H4 (cell line): ENCODE measurements around the gene CTNNBIP1. TPM values are rescaled to one million over a fixed set of nuclear protein-coding genes. Genes with fewer than 3 reads are reported as not detected.

Experiments
- DNase-seq: peaks from one replicate; pipeline ENCODE4 v3.0.0-alpha.2; 2015; ENCODE audit warnings: low spot score
- total RNA-seq: library from RNA; depleted of rRNA; stranded (reverse); fragments of >200 nt; shearing (Covaris generic); gene quantifications from 2 replicates; pipeline ENCODE4 v1.2.3, GENCODE V29; 2014

Gene CTNNBIP1
- total RNA-seq, 1 experiment from 2014 or later, result 16.6 TPM

- no peak for DNase-seq
Measured at GRCh38 chr1:9904596-9904995, 5.5 kb downstream of the CTNNBIP1 start.

DNA sequence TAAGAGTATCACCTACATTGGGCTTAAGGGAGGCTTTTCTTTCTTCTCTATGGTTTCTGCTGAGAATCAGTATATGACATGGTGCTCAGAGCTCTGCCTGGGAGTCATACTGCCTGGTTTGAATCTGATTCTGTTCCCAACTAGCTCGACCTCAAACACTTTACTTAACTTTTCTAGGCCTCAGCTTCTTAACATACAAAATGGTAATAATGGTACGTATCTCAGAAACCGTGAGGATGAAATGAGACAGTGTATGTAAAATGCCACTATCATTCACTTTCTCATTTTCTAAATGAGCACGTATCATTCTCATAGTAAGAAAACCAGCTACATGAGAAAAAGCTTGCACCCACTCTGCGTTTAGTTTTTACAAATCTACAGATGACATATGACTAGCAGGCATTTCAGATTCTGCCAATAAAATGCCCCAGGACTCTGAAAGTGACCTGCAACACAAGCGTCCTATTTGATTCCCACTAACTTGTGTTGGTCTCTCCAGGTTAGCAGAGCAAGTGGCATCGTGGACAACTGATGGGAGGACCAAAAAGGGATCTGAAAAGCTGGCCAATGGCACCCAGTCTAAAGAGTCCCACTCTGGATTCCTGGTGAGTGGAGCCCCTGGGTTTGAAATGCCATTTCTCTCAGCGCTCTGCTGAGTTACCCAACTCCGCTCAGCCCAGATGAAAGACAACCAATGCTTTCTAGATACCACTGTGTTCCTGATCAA, 6.1 kb downstream of the CTNNBIP1 start:
- DNase-seq, result no peak

GRCh38 chr1:9902060-9902452, 8.0 kb downstream of the CTNNBIP1 start:
- DNase-seq, result no peak

DNA sequence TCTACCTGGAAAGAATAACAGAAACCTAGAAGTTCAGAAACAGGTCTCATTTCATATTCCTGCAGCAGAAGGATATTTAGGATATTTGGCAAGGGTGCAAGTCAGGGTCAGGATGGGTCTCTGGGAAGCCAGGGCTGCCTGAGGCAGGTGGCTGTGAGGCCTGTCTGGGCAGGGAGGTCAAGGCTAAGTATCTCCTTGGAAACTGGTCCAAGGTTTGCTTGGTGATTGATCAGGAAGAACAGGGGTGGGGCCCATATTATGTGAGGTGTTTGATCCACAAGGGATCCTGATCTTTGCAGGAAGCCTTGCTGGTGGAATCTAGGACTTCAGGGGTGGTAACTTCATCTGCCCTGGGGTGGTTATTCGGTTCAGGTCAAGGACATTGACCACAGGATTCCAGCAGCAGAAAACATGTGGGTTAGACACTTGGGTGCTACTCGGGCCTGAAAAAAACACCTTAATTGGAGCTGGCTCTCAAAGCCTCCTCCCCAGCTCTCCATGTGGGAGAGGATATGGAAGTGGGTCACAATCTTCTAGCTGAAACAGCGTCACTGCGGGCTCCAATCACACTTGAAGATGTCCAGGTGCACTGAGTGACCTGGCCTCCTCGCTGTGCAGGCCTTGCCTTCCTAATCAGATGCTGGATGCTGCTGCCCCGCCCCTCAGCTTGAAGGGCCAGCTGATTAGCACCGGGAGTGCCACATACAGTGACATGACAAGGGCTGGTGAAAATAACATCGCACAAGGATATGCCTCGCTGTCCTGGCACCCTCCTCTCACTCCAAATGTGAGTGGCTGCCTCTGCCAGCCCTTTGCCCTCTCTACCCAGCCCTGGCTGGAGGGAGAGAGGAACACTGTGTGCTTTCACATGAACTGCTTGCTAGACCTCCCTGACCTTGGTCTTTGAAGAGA, 8.7 kb downstream of the CTNNBIP1 start:
- no peak for DNase-seq

- no peak for DNase-seq
Measured at GRCh38 chr1:9900142-9901043, 9.7 kb downstream of the CTNNBIP1 start.

DNA sequence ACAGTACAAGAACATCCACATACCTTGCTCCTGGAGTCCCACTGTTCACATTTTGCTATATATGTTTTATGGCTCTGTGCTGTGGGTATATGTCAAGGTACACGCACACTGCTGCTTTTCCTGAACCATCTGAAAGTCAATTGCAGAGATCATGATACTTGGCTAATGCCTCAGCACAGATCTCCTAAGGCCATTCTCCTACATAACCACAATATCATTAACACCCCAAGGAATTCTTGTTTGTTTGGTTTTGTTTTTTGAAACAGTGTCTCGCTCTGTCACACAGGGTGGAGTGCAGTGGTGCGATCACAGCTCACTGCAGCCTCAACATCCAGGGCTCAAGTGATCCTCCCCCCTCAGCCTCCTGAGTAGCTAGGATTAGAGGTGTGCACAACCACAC, 16.0 kb downstream of the CTNNBIP1 start:
- no peak for DNase-seq

DNA sequence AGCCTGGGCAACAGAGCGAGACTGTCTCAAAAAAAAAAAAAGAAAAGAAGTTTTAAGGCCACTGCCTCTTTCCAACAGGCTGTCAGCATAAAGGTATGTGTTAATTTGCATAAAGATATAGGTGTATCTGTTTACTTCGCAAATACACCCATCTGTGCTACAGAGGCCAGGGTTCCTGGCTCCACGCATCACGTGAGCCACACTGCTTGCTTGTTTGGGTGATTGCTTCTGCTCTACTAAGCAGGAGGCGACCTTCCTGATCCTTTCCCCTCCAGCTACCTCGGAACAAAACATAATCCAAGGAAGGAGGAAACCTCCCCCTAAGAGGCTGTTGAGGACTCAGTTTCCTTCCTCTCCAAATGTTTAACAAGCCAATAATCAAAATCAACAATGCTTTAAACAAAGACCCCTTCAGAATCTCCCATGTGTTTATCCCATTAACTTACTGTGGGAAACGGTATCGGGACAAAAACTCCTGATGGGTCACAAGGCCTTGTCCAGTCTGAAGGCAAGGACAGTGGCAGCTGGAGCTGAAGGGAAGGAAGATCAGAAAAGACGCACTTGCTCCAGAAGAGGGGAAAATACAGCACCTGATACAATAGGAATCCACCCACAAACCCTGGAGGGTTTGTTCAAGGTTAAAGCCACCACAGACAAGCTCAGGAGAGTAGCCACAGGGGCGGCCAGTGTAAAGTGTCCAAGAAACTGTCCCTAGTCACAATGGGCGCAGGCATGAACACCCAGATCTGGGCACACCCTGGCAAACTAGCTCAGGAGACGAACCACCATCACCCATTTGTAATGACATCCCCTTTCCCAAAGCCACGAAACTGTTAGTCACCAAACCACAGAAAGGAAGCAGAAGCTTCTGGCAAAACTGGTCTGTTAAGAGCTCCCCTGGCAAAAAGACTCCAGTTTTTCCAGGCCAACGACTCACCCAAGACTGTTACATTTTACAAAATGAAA, 17.2 kb downstream of the CTNNBIP1 start:
- peak; percentile 81 for DNase-seq

GRCh38 chr1:9891207-9891606, 18.9 kb downstream of the CTNNBIP1 start:
- DNase-seq, result no peak

DNA sequence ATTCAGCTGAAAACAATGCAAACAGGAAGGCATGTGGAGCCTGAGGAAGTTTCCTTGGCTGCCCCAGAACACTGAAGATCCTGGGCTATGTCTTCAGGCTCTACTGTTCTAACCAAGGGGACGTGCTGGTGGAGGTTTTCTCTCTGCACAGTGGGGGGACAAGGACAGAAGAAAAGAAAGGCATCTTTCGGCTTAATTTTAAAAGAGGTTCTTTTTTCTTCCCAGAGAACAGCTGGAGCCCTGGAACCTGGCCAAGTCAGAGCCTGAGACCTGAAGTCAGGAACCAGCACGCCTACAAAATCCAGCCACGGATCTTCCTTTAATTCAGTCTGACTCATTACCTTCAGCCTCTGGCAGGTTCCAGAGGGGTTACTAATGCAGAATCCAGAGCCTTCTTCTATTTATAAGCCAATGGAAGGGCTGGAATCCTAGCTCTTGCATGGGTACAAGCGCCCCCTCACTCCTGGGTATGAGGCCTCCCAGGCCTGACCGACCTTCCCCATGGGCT, 19.8 kb downstream of the CTNNBIP1 start:
- DNase-seq, result peak; percentile 77

GRCh38 chr1:9889411-9889810, 20.7 kb downstream of the CTNNBIP1 start:
- no peak for DNase-seq

DNA sequence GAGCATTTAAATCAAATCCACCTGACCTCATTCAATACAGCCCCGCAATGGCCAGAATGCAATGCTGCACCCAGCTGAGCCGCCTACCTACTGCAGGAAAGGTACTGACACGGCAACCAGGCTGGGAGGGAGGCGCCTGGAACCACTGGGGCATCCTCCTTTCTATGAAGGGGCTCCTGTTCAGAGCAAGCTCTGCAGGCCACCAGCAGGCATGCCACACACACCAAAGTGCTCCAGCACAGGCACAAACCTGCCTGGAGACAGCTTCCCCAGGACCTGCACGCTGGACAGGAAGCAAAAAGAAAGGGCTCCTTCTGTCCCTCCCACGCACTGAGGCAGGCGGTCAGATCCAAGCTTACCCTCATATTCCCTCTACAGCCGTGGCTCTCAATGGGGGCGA, 21.2 kb downstream of the CTNNBIP1 start:
- no peak for DNase-seq

- no peak for DNase-seq
Measured at GRCh38 chr1:9887070-9887469, 23.0 kb downstream of the CTNNBIP1 start.

- no peak for DNase-seq
Measured at GRCh38 chr1:9886092-9886742, 23.9 kb downstream of the CTNNBIP1 start.

DNA sequence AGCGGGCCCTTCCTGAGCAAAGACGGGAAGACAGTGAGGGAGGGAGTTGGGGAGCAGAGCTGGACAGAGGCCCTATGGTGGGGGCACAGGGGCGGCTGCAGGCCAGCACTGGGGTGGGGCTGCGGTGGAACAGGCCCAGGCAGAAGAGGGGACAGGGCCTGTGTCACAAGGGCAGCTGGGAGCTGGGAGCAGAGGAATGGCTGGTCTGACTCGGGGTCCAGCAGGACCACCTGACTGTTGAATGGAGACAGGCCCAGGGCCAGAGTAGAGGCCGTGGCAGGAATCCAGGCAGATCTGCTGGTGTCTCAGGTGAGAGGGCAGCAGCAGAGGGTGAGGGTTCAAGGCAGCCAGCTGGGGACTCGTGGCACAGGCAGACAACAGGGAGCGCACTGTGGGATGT, 25.3 kb downstream of the CTNNBIP1 start:
- DNase-seq, result no peak

DNA sequence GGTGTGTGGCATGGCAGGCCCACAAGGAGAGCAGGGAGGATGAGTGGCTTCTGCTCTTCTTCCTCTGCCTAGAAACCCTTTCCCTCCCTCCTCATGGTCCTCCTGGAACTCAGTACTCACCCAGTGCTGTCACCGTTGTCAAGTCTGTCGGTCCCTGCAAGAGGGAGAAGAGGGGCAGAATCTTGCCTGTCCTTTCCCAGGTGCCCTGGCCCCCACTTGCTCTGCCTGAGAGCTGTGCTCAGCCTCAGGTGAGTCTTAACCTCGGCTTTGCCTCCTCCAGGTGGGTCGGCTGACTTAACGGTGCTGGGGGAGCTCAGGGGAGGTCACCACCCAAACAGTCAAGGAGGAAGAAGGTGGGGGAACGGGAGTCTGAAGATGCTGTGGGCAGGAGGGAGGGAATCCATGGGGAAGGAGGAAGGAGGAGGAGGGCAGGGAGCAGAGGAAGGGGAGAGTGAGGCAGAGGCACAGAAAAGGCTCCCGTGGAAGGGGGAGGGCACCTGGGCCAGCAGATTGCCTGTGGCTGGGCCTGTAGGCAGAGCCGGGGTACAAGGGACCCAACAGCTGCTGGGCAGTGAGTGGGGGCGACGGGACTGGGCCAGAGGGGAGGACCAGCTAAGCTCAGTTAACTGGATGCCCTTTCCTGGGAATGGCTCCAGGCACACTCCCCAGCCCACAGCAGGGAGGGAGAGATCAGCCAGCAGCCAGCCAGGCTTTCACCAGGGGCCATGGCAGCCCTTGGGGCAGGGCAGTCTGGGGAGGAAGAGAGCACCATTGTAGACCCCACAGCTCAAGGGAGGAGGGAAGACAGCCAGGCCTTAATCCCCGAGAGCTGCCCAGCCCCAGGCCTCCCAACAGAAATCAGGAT, 26.3 kb downstream of the CTNNBIP1 start:
- DNase-seq, result no peak

DNA sequence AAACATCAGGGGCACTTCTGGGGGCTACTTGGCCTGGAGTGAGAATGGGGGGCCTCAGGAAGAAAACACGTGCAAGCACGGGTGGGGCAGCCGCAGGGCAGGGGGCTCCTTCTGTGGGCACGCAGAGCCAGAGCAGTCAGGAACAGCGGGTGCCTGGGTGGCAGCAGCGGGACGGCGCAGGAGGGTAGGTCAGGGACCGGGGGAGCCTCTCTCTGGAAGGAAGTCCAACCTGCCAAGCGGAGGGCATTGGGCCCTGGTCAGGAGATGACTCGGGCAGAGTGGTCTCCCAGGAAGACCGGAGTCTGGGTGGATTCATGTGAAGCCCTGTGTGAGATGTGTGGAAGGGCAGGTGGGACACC, 27.1 kb downstream of the CTNNBIP1 start:
- no peak for DNase-seq

GRCh38 chr1:9882296-9882944, 27.6 kb downstream of the CTNNBIP1 start:
- no peak for DNase-seq

DNA sequence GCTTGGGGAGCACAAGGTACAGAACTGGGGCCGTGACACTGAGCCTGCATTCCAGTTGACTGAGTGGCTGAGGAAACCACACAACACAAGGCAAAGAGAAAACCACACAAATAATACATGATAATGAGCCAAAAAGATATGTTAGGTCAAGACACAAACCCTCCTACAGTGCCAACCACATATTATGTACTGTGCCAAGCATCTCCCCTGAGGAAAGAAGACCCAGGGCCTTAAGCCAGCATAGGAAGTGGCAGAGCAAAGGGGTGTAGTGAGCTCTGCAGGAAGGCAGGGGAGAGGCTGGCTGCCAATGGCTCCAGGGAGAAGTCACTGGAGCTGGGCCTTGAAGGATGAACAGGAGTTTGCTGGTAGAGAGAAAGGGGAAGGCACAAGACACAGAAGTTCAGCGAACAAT, 28.2 kb downstream of the CTNNBIP1 start:
- DNase-seq, result peak; percentile 91

GRCh38 chr1:9878404-9878803, 31.7 kb downstream of the CTNNBIP1 start:
- DNase-seq, result no peak
